ENCODE data around the gene NR1D2. TPM values are rescaled to one million over a fixed set of nuclear protein-coding genes. Genes with fewer than 3 reads are reported as not detected.

NR1D2 gene
- total RNA-seq, 1 donor from 2014 or later, result 3.3 TPM

DNA sequence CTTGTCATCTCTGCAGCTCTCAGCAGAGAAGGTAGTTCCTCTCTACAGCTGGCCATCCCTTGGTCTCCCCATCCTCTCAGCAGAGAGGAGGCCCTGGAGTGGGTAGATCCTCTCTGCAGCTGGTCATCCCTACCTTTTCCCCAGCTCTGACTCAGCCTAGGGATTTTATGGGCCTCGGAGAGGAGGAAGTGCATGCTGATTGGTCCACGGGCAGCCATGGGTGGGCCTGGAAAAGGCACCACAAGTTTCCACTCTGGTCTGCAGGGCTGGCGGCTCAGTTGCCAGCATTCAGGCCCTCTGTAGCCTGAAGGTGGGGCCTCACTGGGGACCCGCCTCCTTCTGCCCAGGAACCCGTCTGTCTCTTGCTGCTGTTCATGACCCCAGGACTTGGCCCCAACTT lies 36.9 kb downstream of the NR1D2 start:
- Mint-ChIP-seq H3K27me3 (ENCODE audit: low read depth) (no peaks in the 10 kb centered on the region), H3K4me3 (ENCODE audit: low read depth) (no peak overlapping the region), H3K4me1 (ENCODE audit: low read depth) (no peaks in the 10 kb centered on the region), H3K36me3 (ENCODE audit: low read depth) (no peaks in the 10 kb centered on the region), H3K9me3 (no peaks in the 10 kb centered on the region), H3K27ac (no peak overlapping the region)
- DNase-seq (ENCODE audit: low spot score), result no peak
- intact Hi-C loops (cut with micrococcal nuclease), result no loop called here

DNA sequence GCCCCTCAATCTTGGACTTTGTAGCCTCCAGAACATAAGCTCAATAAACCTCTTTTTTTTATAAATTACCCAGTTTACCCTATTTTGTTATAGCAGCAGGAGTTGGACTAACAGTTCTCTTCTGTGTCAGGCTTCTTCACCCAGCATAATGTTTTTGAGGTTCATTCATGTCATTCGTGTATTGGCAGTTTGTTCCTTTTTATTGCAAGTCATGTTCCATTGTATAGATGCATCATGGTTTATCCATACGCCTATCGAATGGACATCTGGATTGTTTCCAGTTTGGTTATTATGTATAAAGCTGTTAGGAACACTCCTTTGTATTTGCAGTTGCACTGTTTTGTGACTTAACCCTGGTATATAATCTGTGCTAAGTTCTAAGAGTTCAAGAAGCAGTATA lies 39.8 kb downstream of the NR1D2 start:
- Mint-ChIP-seq H3K27ac (no peak overlapping the region), H3K4me3 (ENCODE audit: low read depth) (no peak overlapping the region), H3K9me3 (no peaks in the 10 kb centered on the region), H3K27me3 (ENCODE audit: low read depth) (no peaks in the 10 kb centered on the region), H3K4me1 (ENCODE audit: low read depth) (no peaks in the 10 kb centered on the region), H3K36me3 (ENCODE audit: low read depth) (no peaks in the 10 kb centered on the region)
- no peak for DNase-seq (ENCODE audit: low spot score)
- intact Hi-C loops (cut with micrococcal nuclease), result no loop called here

DNA sequence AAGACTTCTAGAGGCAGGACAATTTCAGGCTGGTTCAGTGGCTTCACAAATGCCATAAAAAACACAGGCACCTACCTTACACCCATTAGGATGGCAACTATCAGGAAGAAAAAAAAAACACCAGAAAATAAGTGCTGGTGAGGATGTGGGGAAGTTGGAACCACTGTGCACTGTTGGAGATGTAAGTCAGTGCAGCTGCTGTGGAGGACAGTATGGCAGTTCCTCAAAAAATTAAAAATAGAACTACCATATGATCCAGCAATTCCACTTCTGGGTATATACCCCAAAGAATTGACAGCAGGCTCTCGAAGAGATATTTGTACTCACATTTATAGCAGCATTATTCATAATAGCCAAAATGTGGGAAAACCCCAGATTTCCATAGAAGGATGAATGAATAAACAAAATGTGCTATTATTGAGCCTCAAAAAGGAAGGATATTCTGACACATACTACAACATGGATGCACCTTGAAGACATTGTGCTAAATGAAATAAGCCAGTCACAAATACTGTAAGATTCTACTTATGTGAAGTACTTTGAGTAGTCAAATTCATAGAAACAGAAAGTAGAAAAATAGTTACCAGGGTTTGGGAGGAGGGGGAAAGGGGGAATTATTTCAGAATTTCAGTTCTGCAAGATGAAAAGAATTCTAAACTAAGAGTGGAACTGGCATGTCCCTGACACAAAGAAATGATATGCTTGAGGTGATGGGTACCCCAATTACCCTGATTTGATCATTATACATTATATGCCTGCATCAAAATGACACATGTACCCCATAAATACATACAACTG lies 40.9 kb downstream of the NR1D2 start:
- H3K27ac Mint-ChIP-seq, result no peak overlapping the region
- intact Hi-C loops (cut with micrococcal nuclease), result no loop called here
- no peaks in the 10 kb centered on the region for H3K4me1 Mint-ChIP-seq (ENCODE audit: low read depth)
- H3K9me3 Mint-ChIP-seq, result no peaks in the 10 kb centered on the region
- DNase-seq (ENCODE audit: low spot score), result no peak
- H3K4me3 Mint-ChIP-seq (ENCODE audit: low read depth), result no peak overlapping the region
- no peaks in the 10 kb centered on the region for H3K27me3 Mint-ChIP-seq (ENCODE audit: low read depth)
- H3K36me3 Mint-ChIP-seq (ENCODE audit: low read depth), result no peaks in the 10 kb centered on the region

DNA sequence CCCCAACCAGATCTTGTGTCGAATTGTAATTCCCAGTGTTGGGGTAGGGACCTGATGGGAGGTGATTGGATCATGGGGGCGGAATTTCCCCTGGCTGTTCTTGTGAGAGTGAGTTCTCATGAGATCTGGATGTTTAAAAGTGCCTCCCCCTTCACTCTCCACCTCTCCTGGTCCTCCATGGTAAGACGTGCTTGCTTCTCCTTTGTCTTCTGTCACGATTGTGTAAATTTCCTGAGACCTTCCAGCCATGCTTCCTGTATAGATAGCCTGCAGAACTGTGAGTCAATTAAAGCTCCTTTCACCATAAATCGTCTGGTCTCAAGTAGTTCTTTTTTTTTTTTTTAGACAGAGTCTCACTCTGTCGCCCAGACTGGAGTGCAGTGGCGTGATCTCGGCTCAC lies 42.3 kb downstream of the NR1D2 start:
- Mint-ChIP-seq H3K4me3 (ENCODE audit: low read depth) (no peak overlapping the region), H3K27me3 (ENCODE audit: low read depth) (no peaks in the 10 kb centered on the region), H3K36me3 (ENCODE audit: low read depth) (no peaks in the 10 kb centered on the region), H3K27ac (no peak overlapping the region), H3K9me3 (no peaks in the 10 kb centered on the region), H3K4me1 (ENCODE audit: low read depth) (peaks cover 4% of the 10 kb centered on the region)
- DNase-seq (ENCODE audit: low spot score), result no peak
- intact Hi-C loops (cut with micrococcal nuclease), result no loop called here

DNA sequence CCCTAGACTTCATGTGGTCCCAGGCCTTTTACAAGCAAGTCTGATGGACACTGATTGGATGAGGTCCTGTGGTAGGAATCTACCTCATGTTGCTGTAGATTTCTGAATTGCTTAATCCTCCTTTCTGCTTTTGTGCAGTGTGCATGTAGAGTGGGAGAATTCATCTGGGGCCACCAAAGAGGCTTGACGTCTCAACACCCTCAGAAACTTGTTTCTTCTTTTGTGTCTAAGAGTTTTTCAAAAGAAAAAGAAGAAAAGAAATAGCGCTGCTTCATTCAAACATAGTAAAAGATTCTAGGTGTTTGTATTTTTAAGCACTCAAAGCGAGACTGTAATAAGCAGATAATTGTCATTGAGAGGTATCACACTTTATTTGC lies 46.2 kb downstream of the NR1D2 start:
- DNase-seq (ENCODE audit: low spot score), result no peak
- H3K4me1 Mint-ChIP-seq (ENCODE audit: low read depth), result peaks cover 4% of the 10 kb centered on the region
- intact Hi-C loops (cut with micrococcal nuclease), result no loop called here
- H3K9me3 Mint-ChIP-seq, result no peaks in the 10 kb centered on the region
- no peaks in the 10 kb centered on the region for H3K27me3 Mint-ChIP-seq (ENCODE audit: low read depth)
- no peaks in the 10 kb centered on the region for H3K36me3 Mint-ChIP-seq (ENCODE audit: low read depth)
- H3K27ac Mint-ChIP-seq, result no peak overlapping the region
- no peak overlapping the region for H3K4me3 Mint-ChIP-seq (ENCODE audit: low read depth)

DNA sequence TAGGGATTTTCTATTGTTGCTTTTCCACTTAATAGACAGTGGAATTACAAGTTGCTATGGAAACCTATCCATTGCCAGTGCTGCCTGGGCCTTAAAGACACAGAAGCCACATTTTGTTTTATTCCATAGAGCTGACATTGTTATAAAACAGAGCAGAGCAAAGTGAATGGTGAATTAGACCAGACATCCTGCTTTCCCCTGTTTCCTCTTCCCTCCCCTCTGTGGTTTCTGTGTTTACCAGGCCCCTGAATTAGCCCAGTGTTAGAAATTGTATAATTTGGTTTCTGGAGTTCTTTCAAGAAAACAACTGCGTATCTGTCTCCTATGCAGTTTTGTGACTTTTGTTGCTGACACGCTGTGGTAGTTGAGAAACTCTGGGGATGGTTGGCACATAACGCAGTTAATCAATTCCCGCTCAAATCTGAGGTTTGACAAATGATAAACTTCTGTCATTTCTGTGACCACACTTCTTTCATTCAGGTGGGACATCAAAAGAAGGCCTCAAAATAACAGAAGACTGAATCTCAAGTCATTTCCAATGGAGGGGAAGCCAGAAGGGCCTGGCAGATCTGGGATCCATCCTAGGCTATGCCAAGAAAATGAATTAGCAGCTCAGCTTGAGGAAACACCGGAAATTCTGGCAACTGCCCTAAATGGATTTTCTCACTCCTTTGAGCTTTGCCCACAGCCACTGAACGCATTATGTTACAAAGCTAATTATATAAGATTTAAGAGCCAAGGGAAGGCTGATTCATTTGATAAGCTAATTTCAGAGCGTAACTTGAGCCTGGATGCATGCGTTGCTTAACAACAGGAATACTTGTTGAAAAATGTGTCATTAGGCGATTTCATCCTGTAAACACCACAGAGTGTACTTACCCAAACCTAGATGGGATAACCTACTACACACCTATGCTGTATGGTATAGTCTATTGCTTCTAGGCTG lies 46.9 kb downstream of the NR1D2 start:
- no peaks in the 10 kb centered on the region for H3K36me3 Mint-ChIP-seq (ENCODE audit: low read depth)
- H3K9me3 Mint-ChIP-seq, result no peaks in the 10 kb centered on the region
- DNase-seq (ENCODE audit: low spot score), result no peak
- no peak overlapping the region for H3K4me3 Mint-ChIP-seq (ENCODE audit: low read depth)
- peaks cover 6% of the 10 kb centered on the region for H3K4me1 Mint-ChIP-seq (ENCODE audit: low read depth)
- no peaks in the 10 kb centered on the region for H3K27me3 Mint-ChIP-seq (ENCODE audit: low read depth)
- intact Hi-C loops (cut with micrococcal nuclease), result no loop called here
- H3K27ac Mint-ChIP-seq, result no peak overlapping the region

DNA sequence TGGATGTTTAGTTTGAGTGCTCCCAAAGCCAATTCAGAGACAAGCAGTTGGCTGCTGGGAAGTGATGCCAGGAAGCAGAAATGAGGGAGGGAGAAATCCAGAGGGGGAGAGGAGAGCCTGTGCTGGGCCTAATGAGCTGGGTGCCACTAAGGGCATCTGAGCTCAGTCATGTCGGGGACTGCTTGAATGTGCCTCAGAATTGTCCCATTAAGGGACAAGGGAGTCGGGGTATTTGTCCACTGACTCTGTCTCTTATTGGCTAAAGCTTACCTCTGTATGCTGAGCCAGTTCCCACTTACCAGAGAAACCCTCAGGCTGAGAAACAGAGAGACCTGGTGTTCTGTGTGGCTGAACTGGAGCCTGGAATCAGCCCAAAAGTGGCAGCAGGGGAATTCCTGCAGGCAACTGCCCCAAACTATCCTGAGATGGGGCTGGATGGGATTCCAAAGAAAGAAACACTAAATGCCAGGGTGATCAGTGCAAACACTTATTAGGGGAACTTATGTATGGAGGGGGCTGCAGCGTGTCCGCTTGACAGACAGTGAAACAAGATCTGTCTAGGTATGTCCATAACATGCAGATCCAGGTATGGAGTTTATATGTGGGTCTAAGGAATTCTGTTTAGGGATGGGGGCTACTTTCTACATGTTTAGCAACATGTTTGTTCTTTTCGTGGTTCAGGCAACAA lies 48.6 kb downstream of the NR1D2 start:
- intact Hi-C loops (cut with micrococcal nuclease), result no loop called here
- no peak overlapping the region for H3K4me3 Mint-ChIP-seq (ENCODE audit: low read depth)
- no peak for DNase-seq (ENCODE audit: low spot score)
- H3K27ac Mint-ChIP-seq, result no peak overlapping the region
- H3K36me3 Mint-ChIP-seq (ENCODE audit: low read depth), result no peaks in the 10 kb centered on the region
- H3K4me1 Mint-ChIP-seq (ENCODE audit: low read depth), result peaks cover 7% of the 10 kb centered on the region
- no peaks in the 10 kb centered on the region for H3K9me3 Mint-ChIP-seq
- H3K27me3 Mint-ChIP-seq (ENCODE audit: low read depth), result no peaks in the 10 kb centered on the region

DNA sequence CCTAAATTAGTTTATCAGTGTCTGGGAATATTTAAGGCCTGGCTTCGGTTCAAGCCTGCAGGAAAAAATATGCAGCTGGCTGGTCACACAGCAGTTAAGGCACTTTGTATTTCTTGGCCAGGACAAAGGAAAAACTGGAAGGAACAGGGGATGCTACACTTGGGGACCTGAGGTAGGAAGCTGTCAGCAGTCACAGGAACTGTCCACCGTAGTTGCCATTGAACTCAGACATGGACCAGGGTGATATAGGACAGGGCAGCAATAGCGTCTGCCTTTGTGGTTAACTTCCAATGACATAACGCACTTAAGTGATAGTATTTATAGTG lies 49.1 kb downstream of the NR1D2 start:
- H3K27me3 Mint-ChIP-seq (ENCODE audit: low read depth), result peaks cover 3% of the 10 kb centered on the region

DNA sequence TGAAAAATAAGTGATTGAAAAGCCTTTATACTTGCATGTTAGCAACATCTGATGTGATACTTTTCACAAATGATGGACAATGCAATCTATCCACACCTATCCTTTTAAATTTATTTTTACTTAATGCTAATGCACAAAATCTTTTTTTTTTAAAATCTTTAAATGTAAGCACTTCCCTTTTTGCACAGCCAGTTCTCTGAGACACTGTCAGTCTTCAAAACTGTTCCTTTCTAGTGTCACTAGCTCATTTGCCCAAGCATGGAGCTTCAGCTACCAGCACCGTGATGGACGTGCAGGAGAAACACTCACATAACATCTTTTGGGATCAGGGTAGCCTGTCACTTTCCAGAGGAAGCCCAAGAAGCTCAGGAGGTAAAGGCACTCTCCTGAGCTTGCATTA lies 50.1 kb downstream of the NR1D2 start:
- Mint-ChIP-seq H3K9me3 (no peaks in the 10 kb centered on the region), H3K27ac (no peak overlapping the region), H3K4me3 (ENCODE audit: low read depth) (no peak overlapping the region), H3K36me3 (ENCODE audit: low read depth) (no peaks in the 10 kb centered on the region), H3K4me1 (ENCODE audit: low read depth) (peaks cover 9% of the 10 kb centered on the region), H3K27me3 (ENCODE audit: low read depth) (peaks cover 6% of the 10 kb centered on the region)
- DNase-seq (ENCODE audit: low spot score), result no peak
- intact Hi-C loops (cut with micrococcal nuclease), result loop anchor here (5.0 kb wide), 1 partner anchor 108 kb away; no protein-coding TSS in a partner anchor

More for the DNA sequence above, 49.1 kb downstream of the NR1D2 start:
- intact Hi-C loops (cut with micrococcal nuclease), result no loop called here
- Mint-ChIP-seq H3K9me3 (no peaks in the 10 kb centered on the region), H3K27ac (no peak overlapping the region), H3K36me3 (ENCODE audit: low read depth) (no peaks in the 10 kb centered on the region), H3K4me1 (ENCODE audit: low read depth) (peaks cover 9% of the 10 kb centered on the region), H3K4me3 (ENCODE audit: low read depth) (no peak overlapping the region)
- no peak for DNase-seq (ENCODE audit: low spot score)

DNA sequence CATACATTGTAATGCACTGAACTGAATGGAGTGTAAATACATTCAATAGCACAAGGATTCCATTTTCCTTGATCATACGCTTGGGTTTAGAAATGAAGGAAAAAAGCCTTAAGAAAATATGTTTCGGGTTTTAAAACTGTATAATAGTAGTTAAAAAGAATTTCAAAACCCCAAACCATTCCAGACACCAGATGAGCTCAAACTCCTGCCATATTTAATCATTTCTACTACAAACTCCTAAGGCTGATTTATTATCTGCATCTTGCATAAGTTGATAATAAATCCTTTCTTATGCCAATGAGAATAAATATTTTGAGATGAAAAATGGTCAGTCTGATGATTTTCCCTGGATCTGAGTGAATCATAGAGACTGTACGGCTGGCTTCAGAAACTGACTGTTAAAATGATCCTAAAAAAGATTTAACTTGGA lies 51.0 kb downstream of the NR1D2 start:
- Mint-ChIP-seq H3K27me3 (ENCODE audit: low read depth) (peaks cover 7% of the 10 kb centered on the region), H3K27ac (no peak overlapping the region), H3K4me3 (ENCODE audit: low read depth) (no peak overlapping the region), H3K4me1 (ENCODE audit: low read depth) (peaks cover 9% of the 10 kb centered on the region), H3K36me3 (ENCODE audit: low read depth) (no peaks in the 10 kb centered on the region), H3K9me3 (no peaks in the 10 kb centered on the region)
- intact Hi-C loops (cut with micrococcal nuclease), result loop anchor here (5.0 kb wide), 1 partner anchor 109 kb away; no protein-coding TSS in a partner anchor
- DNase-seq (ENCODE audit: low spot score), result no peak

DNA sequence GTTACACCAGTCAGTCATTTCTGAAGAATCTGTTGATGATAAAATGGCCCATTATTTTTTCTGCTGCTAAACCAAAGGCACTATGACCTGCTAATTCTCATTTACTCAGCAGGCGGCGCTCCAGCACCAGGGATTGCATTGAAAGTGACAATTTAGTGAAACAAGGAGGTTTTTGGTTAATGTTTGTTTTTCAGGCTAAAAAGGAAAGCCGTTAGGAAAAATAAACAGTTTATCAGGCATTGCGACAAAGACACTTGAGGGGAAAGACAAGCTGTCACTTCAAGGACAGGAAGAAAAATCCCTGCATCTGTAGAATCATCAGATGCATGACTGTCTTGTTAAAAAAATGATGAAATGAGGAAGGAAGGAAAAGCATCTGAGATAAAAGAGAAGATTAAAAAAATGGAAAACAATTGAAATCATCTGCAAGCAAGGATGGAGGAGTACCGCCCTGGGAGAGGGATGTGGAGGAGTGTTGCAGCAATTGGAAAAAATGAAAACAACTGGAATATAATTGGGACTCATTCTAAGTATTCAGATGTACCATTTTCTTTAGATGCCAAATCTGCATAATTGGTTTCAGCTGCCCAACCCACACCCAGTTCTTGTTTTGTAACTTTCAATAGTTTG lies 54.0 kb downstream of the NR1D2 start:
- no peak overlapping the region for H3K4me3 Mint-ChIP-seq (ENCODE audit: low read depth)
- H3K4me1 Mint-ChIP-seq (ENCODE audit: low read depth), result peaks cover 4% of the 10 kb centered on the region
- no peaks in the 10 kb centered on the region for H3K36me3 Mint-ChIP-seq (ENCODE audit: low read depth)
- no peaks in the 10 kb centered on the region for H3K9me3 Mint-ChIP-seq
- peaks cover 10% of the 10 kb centered on the region for H3K27me3 Mint-ChIP-seq (ENCODE audit: low read depth)
- DNase-seq (ENCODE audit: low spot score), result peak; percentile 28
- H3K27ac Mint-ChIP-seq, result no peak overlapping the region
- intact Hi-C loops (cut with micrococcal nuclease), result loop anchor here (1.0 to 5.0 kb wide), 3 partner anchors 112 to 686 kb away; no protein-coding TSS in a partner anchor

DNA sequence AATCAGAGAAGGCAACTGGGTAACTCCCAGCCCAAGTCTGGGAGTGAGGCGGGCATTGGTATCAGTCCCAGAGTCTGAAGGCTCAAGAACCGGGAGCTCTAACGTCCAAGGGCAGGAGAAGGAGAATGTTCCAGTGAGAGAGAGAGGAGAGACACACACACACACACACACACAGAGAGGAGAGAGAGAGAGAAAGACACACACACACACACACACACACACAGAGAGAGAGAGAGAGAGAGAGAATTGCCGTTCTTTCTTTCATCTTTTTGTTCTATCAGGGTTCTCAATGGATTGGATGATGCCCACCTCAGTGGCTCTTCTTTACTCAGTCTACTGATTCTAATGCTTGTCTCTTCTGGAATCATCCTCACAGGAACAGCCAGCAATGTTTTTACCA lies 57.0 kb downstream of the NR1D2 start:
- intact Hi-C loops (cut with micrococcal nuclease), result no loop called here
- DNase-seq (ENCODE audit: low spot score), result no peak
- peaks cover 2% of the 10 kb centered on the region for H3K4me1 Mint-ChIP-seq (ENCODE audit: low read depth)
- H3K27me3 Mint-ChIP-seq (ENCODE audit: low read depth), result peaks cover 10% of the 10 kb centered on the region
- H3K9me3 Mint-ChIP-seq, result no peaks in the 10 kb centered on the region
- H3K36me3 Mint-ChIP-seq (ENCODE audit: low read depth), result no peaks in the 10 kb centered on the region
- no peak overlapping the region for H3K27ac Mint-ChIP-seq
- H3K4me3 Mint-ChIP-seq (ENCODE audit: low read depth), result no peak overlapping the region
